Measurements from ENCODE around the gene DOK7.

The DOK7 gene

DNA sequence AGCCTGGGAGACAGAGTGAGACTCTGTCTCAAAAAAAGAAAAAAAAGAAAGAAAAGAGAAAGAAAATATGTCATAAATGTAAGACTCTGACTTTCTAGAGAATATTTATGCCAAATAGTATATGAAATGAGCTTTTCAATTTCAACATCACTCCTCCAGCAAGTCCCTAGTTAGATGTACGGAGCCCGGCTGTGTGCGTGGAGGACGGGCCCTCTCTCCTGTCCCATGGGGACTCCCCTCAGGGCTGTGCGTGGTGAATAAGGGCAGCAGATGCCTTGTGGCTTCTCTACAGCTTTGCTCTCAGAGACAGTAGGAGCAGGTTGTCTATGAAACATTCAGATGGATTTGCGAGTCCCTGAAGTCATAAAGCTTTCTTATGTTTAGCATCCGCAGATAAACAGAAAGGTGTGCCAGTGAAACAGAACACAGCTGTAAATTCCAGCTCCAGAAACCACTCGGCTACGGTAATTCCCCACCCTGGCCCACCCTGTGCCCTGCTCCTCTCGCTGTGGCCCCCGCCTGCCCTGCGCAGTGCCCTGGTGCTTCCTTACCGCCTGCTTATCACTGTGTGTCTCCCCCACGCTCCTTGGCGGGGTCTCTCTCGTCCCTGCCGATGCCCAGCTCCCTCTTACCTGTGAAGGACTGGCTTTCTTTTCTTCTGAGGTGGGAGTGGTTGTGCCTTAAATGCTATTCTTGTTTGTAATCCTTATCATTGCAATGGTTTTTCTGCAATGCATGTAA lies 35.2 kb upstream of the DOK7 start:
- DNase-seq: no peak

DNA sequence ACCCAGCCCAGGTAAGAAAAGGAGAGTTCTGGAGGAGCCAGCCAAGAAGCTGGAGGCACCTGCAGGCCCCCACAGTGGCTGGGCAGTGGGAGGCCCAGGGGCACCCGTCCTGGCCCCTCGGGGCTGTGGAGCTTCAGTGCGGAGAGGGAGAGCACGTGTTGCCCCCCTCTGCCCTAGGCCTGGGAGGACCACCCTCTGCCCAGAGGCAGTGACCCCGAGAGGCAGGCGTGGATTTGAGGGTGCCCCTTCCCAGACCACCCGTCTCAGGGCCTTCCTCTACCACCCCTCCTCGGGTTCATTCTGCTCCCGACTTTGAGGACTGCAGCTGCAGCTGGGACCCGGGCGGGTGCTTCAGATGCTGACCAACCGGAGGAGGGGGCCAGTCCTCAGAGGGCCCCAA lies 33.5 kb upstream of the DOK7 start:
- DNase-seq: no peak

- no peak for DNase-seq
Measured at GRCh38 chr4:3430524-3430923, 32.6 kb upstream of the DOK7 start.

DNA sequence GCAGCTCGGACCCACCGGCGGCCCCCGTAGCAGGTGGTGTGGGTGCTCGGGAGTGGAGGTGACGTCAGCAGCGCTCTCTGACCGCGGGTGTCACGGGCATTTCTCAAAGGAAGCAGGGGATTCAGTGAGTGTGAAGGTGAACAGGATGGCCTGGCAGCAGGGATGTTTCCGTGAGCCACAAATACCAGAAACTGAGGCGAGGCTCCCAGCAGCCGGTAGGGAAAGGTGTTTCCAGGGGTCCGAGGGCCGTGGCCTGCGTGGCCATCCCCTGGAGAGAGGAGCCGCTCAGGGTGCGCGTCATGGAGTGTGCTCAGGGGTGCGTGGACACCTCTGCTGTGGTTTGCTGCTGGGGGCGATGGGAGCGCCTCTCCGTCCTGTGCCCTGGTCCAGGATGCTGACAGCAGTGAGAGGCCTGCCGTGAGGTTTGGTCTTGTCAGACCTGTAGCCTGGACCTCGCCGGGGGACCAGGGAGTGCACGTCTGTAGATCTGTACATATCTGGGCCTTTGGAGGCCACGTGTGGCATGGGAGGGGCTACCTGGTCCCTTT lies 31.6 kb upstream of the DOK7 start:
- no peak for DNase-seq

GRCh38 chr4:3432381-3432790 lies 30.7 kb upstream of the DOK7 start:
- DNase-seq: no peak

- no peak for DNase-seq
Measured at GRCh38 chr4:3433138-3433869, 29.8 kb upstream of the DOK7 start.

- no peak for DNase-seq
Measured at GRCh38 chr4:3434881-3435685, 28.0 kb upstream of the DOK7 start.

GRCh38 chr4:3435686-3435956 lies 27.5 kb upstream of the DOK7 start:
- DNase-seq: no peak

DNA sequence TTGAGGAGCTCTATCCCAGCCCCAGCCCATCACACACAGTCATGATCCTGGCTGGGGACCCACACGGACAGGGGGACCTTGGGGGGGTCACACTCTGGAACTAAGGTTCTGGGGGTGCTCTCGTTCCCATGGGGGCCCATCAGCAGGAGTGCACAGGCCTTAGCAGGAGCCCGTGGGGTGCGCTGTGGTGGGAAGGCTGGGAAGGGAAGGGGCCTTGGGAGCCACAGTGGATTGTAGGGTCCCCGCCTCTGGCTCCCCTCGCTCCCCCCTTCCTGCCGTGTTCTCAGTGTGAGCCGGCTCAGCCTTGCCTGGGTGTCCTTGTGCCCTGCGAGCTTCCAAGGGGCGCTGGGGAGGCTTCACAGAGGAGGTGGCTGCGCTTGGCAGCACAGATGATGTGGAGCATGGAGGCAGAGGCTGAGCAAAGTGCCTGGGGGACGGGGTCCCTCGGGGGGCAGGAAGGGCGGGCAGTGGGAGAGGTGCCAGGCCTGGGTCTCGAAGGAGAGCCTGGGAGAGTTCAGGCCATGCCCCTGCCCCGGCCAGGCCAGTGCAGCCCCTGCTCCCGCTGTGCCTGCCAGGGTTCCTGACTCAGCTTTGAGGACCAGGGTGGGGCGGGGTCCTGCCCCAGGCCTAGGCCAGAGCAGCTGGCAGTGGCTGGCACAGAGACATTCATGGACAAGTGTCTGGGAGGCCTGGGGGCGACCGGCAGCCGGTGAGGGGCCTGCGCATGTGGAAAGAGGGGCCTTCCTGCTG lies 26.9 kb upstream of the DOK7 start:
- DNase-seq: no peak

- no peak for DNase-seq
Measured at GRCh38 chr4:3436798-3437581, 26.1 kb upstream of the DOK7 start.

GRCh38 chr4:3437582-3437936 lies 25.5 kb upstream of the DOK7 start:
- no peak for DNase-seq

- no peak for DNase-seq
Measured at GRCh38 chr4:3437998-3438846, 24.9 kb upstream of the DOK7 start.

DNA sequence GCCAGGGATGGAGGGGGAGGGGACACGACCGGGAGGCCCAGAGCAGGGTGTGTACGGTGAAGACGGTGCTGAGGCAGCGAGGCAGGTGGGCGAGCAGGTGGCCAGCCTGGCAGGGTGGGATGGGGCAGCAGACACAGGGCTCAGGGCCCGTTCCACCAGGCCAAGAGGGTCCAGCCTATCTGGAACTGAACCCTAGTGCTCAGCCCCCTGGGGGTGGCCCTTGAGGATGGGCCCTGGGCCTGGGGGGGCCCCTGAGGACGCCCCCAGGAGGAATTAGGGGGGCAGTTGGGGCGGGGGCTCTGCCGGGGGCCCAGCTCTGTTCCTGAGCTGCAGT lies 24.3 kb upstream of the DOK7 start:
- no peak for DNase-seq

- no peak for DNase-seq
Measured at GRCh38 chr4:3439391-3439790, 23.7 kb upstream of the DOK7 start.

GRCh38 chr4:3440011-3440410 lies 23.1 kb upstream of the DOK7 start:
- no peak for DNase-seq

DNA sequence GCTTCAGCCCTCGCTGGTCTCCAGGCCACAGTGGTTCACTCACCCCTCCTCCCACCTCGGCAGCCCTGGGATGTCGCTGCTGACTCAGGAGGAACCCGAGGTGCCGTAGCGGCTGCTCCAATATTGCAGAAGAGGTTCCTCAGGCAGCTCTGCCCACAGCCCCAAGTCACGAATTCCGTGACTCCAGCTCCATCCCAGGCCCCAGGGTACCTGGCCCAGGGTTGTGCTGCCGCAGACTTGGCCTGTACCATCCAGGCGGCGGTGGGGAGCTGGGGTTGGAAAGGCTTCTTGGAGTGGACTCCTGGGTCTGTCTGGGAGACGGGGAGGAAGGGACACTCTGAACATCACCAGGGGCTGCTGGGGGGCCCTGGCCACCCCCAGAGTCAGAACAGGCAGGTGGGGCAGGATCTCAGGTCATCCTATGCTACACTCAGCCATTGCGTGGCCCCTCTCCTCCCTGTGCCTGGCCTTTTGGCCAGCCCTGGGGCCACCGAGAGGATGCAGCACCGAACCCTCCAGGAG lies 22.1 kb upstream of the DOK7 start:
- no peak for DNase-seq

DNA sequence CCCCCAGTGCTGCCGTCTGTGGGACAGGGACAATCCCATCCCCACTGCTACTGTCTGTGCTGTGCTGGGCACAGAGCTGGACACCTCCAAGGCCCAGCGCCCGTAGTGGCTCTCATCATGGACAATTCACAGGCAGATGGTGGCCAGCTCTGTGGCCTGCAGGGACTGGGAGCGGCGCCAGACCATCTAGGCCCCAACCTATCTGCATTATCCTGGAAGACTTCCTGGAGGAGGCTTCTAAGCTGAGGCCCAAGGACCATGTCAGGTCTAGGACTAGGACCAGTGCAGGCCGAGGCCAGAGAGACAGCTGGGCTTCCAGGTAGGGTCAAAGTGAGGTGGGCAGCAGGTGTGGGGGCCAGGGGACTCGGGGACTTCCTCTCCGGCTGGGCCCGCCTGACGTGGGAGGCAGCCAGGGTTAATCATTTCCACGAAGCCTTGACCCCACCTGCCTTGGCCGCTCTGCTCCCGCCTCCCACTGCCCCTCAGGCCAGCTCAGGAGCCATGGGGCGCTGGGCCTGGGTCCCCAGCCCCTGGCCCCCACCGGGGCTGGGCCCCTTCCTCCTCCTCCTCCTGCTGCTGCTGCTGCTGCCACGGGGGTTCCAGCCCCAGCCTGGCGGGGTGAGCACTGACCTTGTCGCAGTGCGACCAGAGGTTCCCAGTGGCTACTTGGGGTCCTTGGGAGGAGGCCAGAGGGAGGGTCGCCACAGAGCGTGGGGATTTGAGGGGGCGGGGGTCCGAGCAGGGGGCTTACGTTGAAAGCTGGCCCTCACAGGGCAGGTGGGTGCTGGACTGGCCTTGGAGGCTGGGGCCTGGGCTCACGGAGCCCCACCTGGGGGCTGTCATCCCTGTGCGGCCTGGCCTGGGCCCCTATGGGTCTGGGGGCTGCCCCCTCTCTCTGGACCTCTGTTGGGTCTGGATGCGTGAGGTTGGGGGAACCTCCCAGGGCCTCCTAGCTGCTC lies 21.3 kb upstream of the DOK7 start, which contains the start of gene HGFAC:
Gene HGFAC (plus strand): TSS at position 468 of the 959 bp plus-strand sequence. CDS start 34 bp downstream, at position 502.
- no peak for DNase-seq

DNA sequence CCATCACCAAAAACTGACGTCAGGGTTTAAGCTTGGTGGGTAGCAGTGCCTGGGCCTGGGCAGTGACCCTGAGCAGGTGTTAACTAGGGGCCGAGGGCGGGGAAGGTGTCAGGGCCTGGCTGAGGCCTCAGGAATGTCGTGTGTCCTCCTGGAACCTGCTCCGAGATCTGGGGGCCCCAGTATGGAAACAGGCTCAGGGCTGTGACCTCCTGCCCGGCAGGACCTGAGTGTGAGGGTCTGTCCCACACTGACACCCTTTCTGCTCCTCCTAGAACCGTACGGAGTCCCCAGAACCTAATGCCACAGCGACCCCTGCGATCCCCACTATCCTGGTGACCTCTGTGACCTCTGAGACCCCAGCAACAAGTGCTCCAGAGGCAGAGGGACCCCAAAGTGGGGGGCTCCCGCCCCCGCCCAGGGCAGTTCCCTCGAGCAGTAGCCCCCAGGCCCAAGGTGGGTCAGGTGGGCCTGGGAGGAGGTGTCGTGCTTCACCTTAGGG lies 20.6 kb upstream of the DOK7 start:
- DNase-seq: no peak

GRCh38 chr4:3442959-3443749 lies 20.0 kb upstream of the DOK7 start:
- DNase-seq: peak in 1 of 2 donors; percentile 28
